GM10266 (cell line): ENCODE results near the gene PPP1R7.

ENCODE experiments used
- DNase-seq: peaks from one replicate; pipeline ENCODE4 v3.0.0; 2012; ENCODE audit errors: extremely low spot score
- TF ChIP-seq, protein P1 (sequence below): IDR thresholded peaks from 2 replicates; pipeline ENCODE4 v1.5.1; 2012; ENCODE audit warnings: mild to moderate bottlenecking, low read depth; ENCODE audit not compliant: control insufficient read depth, insufficient read depth; ENCODE audit errors: missing control alignments

Gene PPP1R7

DNA sequence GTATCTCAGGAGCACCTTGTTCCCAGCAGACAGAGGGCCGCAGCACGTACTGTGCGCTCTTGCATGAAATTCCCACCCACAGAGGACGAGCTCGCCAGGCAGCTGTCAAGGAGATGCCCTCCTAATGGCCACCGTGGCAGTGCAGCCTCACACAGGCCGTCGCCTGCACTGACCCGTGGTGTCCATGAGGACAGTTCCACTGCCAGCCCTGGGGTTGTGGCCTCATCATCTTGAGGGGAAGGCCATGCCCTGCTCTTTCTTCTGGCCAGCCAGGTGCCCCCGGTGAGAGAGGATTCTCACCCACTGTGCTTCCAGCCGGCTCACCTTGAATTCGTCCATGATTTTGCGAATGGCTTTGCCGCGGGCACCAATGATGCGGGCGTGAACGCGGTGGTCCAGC is 80.2 kb downstream of the PPP1R7 start:
- no peak for DNase-seq
- TF ChIP-seq, protein P1, sequence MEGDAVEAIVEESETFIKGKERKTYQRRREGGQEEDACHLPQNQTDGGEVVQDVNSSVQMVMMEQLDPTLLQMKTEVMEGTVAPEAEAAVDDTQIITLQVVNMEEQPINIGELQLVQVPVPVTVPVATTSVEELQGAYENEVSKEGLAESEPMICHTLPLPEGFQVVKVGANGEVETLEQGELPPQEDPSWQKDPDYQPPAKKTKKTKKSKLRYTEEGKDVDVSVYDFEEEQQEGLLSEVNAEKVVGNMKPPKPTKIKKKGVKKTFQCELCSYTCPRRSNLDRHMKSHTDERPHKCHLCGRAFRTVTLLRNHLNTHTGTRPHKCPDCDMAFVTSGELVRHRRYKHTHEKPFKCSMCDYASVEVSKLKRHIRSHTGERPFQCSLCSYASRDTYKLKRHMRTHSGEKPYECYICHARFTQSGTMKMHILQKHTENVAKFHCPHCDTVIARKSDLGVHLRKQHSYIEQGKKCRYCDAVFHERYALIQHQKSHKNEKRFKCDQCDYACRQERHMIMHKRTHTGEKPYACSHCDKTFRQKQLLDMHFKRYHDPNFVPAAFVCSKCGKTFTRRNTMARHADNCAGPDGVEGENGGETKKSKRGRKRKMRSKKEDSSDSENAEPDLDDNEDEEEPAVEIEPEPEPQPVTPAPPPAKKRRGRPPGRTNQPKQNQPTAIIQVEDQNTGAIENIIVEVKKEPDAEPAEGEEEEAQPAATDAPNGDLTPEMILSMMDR, result no peak

DNA sequence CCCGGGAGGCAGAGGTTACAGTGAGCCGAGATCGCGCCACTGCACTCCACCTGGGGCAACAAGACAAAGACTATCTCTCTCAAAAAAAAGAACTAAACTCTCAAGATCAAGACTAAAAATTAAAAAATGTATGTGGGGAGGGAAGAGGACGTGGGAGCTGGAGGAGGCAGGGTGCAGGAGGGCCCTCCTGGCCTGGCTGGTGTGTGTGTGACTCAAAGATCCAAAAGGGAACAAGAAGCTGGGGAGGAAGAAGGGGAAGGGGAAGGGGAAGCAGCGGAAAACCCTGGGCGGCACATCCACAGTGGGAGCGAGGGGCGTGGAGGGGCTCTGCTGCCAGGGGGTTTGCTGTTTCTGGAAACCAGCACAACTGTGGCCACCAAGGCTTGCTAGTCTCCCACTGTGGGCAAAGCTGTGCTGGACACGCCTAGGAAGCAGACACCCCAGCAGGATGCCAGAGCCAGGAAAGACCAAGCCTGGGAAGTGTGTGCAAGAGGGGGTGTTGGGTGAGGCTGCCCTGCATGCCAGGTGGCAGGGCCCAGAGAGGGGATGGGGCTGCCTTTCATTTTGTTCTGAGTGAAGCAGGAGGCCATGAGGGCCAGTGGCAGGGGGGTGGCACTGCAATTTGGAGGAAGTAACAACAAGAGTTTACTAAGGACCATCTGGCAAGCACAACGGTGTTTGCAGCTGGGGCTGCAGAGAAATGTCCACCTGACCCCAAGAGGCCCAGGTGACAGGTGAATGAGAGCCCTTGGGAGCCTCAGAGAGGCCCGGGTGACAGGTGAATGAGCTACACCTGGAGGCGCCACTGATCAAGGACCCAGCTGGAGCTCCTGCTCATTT is 82.7 kb downstream of the PPP1R7 start:
- DNase-seq, result no peak
- TF ChIP-seq, protein P1, result no peak
